Muscle layer of duodenum (tissue), 2 donors: Measurements from ENCODE around the gene UNC13A.

Experiments
- H3K27ac ChIP-seq: one replicate; pipeline ENCODE4 v1.7.0; 2013; ENCODE audit warnings: mild to moderate bottlenecking, low read length
- H3K27me3 ChIP-seq: one replicate; pipeline ENCODE4 v1.7.0; 2013; ENCODE audit warnings: low read depth, mild to moderate bottlenecking, control low read depth, low read length
- H3K36me3 ChIP-seq, 2 donors: one replicate each; pipeline ENCODE4 v1.7.0; 2013; ENCODE audit warnings: low read length in 2 of 2, control low read depth in 1 of 2, mild to moderate bottlenecking in 1 of 2; ENCODE audit not compliant: insufficient read depth in 2 of 2, control insufficient read depth in 1 of 2
- H3K4me1 ChIP-seq, 2 donors: one replicate each; pipeline ENCODE4 v1.7.0; 2013; ENCODE audit warnings: low read length in 2 of 2, mild to moderate bottlenecking in 2 of 2, control low read depth in 1 of 2, moderate library complexity in 1 of 2; ENCODE audit not compliant: insufficient read depth in 2 of 2, control insufficient read depth in 1 of 2
- H3K4me3 ChIP-seq, 2 donors: one replicate each; pipeline ENCODE4 v1.7.0; 2013; ENCODE audit warnings: low read length in 2 of 2, low read depth in 1 of 2, mild to moderate bottlenecking in 1 of 2
- H3K9me3 ChIP-seq, 2 donors: one replicate each; pipeline ENCODE4 v1.7.0; 2013; ENCODE audit warnings: low read length in 2 of 2, control low read depth in 1 of 2, mild to moderate bottlenecking in 1 of 2; ENCODE audit not compliant: control insufficient read depth in 1 of 2
- donor health status: healthy.

Gene UNC13A

DNA sequence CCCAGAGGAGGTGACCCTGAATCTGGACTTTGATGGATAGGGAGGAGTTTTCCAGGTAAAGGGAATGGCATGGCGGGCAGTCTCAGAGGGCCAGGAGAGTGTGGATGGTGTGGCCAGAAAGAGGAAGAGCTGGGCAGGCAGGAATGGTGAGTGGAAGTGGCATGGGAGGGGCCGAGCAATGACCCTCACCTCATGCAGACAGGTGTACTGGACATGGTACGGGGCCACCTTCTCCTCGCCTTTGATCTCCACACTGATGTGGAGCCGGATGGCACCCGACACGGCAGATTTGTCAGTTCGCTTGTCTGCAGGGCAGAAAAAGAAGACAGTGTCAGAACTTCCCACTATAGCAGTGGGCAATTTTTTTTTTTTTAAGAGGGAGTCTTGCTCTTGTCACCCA, 45.5 kb downstream of the UNC13A start:
- Histone ChIP-seq H3K4me1 (no peaks in the 10 kb centered on the region), H3K27ac (no peak overlapping the region), H3K27me3 (no peaks in the 10 kb centered on the region), H3K9me3 (no peaks in the 10 kb centered on the region), H3K36me3 (no peaks in the 10 kb centered on the region), H3K4me3 (no peak overlapping the region)

GRCh38 chr19:17641846-17642245, 46.3 kb downstream of the UNC13A start:
- H3K27me3 ChIP-seq, result no peaks in the 10 kb centered on the region
- H3K27ac ChIP-seq, result no peak overlapping the region
- no peak overlapping the region for H3K4me3 ChIP-seq
- H3K9me3 ChIP-seq, result no peaks in the 10 kb centered on the region
- H3K4me1 ChIP-seq, result no peaks in the 10 kb centered on the region
- H3K36me3 ChIP-seq, result no peaks in the 10 kb centered on the region

DNA sequence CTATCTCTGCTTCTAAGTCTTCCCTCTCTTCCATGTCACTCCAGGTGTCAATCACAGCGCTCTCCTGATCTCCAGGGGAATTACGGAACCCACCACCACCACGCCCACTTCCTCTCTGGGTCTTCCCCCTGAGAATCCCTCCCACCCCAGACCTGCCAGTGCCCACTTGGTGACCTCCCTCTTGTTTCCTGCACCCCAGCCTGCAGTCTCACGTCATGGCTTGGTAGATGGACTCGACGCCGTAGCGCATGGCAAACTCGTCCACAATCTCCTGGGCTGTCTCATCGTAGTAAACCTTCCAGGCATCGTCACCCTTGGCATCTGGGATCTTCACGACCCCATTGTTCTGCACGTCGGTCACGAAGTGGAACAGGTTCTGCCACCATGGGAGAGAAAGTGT, 47.0 kb downstream of the UNC13A start:
- Histone ChIP-seq H3K4me1 (no peaks in the 10 kb centered on the region), H3K4me3 (no peak overlapping the region), H3K27me3 (no peaks in the 10 kb centered on the region), H3K9me3 (no peaks in the 10 kb centered on the region), H3K27ac (no peak overlapping the region), H3K36me3 (no peaks in the 10 kb centered on the region)

GRCh38 chr19:17633700-17634099, 54.5 kb downstream of the UNC13A start:
- no peak overlapping the region for H3K27ac ChIP-seq
- no peaks in the 10 kb centered on the region for H3K27me3 ChIP-seq
- H3K36me3 ChIP-seq, result no peaks in the 10 kb centered on the region
- H3K9me3 ChIP-seq, result no peaks in the 10 kb centered on the region
- no peak overlapping the region for H3K4me3 ChIP-seq
- no peaks in the 10 kb centered on the region for H3K4me1 ChIP-seq

GRCh38 chr19:17632577-17632976, 55.6 kb downstream of the UNC13A start:
- H3K36me3 ChIP-seq, result no peaks in the 10 kb centered on the region
- no peak overlapping the region for H3K4me3 ChIP-seq
- H3K27me3 ChIP-seq, result no peaks in the 10 kb centered on the region
- H3K9me3 ChIP-seq, result no peaks in the 10 kb centered on the region
- H3K27ac ChIP-seq, result no peak overlapping the region
- no peaks in the 10 kb centered on the region for H3K4me1 ChIP-seq

DNA sequence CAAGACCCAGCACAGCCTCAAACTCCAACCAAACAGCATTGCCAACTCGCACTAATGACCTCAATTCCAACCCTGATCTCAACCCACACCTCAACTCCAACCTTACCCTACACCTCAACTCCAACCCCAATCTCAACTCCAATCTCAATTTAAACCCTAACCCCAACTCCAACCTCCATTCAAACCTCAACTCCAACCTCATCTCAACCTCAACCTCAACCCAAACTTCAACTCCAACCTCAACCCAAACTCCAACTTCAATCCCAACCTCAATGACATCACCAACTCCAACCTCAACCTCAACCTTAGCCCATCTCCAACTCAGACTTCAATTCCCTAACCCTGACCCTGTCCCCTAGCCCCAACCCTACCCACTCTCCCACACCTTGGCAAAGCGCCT, 58.4 kb downstream of the UNC13A start:
- H3K27ac ChIP-seq, result no peak overlapping the region
- H3K4me3 ChIP-seq, result no peak overlapping the region
- H3K27me3 ChIP-seq, result no peaks in the 10 kb centered on the region
- no peaks in the 10 kb centered on the region for H3K9me3 ChIP-seq
- H3K36me3 ChIP-seq, result no peaks in the 10 kb centered on the region
- no peaks in the 10 kb centered on the region for H3K4me1 ChIP-seq

DNA sequence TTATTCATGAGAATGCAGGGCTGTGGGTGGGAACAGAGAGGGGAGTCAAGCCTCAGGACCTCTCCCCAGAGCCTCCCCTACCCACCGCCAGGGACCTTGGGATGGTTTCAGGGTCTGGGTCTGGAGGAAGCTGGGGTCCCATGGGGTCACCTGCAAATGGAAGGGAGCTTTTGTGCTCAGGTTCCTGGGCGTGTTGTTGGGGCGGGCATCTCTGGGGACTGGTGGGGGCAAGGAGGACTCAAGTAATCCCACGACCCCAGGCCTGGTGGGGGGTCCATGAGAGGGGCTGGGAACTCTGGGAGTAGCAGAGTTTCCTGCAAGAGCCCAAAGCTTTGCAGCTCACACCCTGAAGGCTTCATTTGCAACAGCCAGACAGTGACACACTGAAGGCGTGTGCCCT, 60.2 kb downstream of the UNC13A start:
- Histone ChIP-seq H3K9me3 (peaks cover 0 to under 1% of the 10 kb centered on the region in 2 donors), H3K36me3 (no peaks in the 10 kb centered on the region), H3K27me3 (no peaks in the 10 kb centered on the region), H3K4me3 (no peak overlapping the region), H3K4me1 (no peaks in the 10 kb centered on the region), H3K27ac (no peak overlapping the region)

- no peaks in the 10 kb centered on the region for H3K4me1 ChIP-seq
- no peaks in the 10 kb centered on the region for H3K27me3 ChIP-seq
- H3K36me3 ChIP-seq, result no peaks in the 10 kb centered on the region
- H3K27ac ChIP-seq, result no peak overlapping the region
- peaks cover 0 to 9% of the 10 kb centered on the region in 2 donors for H3K9me3 ChIP-seq
- H3K4me3 ChIP-seq, result no peak overlapping the region
Observed at GRCh38 chr19:17627161-17627560, 61.0 kb downstream of the UNC13A start.

DNA sequence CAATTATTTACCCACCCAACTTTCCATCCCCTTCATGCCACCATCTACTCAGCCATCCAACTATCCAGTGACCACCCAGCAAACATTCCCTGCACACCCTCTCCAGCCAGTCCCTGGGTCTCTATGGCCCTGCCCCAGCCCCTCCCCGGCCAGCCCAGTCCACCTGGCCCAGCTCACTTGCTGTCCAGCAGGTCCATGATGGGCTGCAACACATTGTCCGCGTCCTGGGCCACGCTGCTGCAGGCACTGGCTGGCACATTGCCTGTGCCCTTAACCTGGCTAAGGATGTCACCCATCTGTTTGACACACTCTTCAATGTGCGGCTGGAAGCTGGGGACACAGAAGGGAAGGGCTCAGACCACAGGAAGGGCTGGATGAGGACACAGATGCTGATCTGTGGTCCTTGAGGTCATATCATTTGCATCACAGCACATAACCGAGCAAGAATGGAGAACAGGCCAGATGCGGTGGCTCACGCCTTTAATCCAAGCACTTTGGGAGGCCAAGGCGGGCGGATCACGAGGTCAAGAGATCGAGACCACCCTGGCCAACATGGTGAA, 61.6 kb downstream of the UNC13A start:
- no peak overlapping the region for H3K27ac ChIP-seq
- no peaks in the 10 kb centered on the region for H3K4me1 ChIP-seq
- H3K27me3 ChIP-seq, result no peaks in the 10 kb centered on the region
- H3K36me3 ChIP-seq, result no peaks in the 10 kb centered on the region
- peaks cover 0 to 15% of the 10 kb centered on the region in 2 donors for H3K9me3 ChIP-seq
- H3K4me3 ChIP-seq, result no peak overlapping the region

- peaks cover 0 to 20% of the 10 kb centered on the region in 2 donors for H3K9me3 ChIP-seq
- H3K36me3 ChIP-seq, result no peaks in the 10 kb centered on the region
- H3K27ac ChIP-seq, result no peak overlapping the region
- no peaks in the 10 kb centered on the region for H3K27me3 ChIP-seq
- H3K4me1 ChIP-seq, result no peaks in the 10 kb centered on the region
- no peak overlapping the region for H3K4me3 ChIP-seq
Observed at GRCh38 chr19:17625980-17626379, 62.2 kb downstream of the UNC13A start.

DNA sequence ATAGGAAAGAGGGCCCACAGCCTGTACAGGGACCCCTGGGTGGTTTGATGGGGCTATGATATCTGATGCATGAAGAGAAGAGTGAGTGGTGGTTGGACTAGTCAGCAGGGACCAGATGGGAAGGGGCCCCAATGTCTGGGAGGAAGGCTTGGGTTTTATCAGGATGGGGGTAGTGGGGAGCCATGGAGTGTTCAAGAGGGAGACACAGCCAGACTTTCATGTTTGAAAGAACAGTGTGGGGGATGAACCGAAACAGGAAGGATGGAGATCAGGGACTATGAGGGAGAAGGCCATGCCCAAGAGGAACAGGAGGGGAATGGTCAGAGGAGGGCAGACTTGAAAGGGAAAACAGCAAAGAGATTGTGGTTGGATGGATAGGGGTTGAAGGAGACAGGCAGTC, 63.1 kb downstream of the UNC13A start:
- Histone ChIP-seq H3K36me3 (no peaks in the 10 kb centered on the region), H3K9me3 (peaks cover 0 to 20% of the 10 kb centered on the region in 2 donors), H3K27ac (no peak overlapping the region), H3K4me1 (no peaks in the 10 kb centered on the region), H3K4me3 (no peak overlapping the region), H3K27me3 (no peaks in the 10 kb centered on the region)

DNA sequence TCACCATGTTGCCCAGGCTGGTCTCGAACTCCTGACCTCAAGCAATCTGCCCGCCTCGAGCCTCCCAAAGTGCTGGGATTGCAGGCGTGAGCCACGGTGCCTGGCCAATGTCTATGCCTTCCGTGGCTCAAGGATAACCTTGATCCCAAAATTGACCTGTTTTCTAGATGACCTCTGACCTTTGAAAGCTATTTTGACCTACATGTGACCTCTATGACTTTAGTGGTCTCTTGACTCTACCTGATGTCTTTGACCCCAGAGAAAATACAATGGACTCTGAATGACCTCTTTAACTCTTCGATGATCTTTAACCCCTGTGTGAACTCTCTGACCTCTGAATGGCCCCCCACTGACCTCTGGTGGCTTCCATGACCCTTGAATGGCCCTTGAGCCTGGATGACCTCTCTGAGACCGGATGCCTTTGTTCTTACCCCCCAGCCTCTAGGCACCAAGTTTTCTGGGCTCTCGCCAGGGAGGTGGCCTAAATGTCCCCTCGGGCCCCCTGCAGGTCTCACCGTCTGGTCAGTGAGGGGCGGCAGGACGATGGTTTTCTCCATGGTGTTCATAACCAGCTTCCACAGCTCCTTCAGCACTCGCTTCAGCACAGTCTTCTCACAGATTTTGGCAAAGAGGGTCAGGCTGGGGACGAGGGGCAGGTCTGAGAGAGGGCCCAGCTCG, 63.7 kb downstream of the UNC13A start:
- H3K4me3 ChIP-seq, result no peak overlapping the region
- H3K9me3 ChIP-seq, result peaks cover 0 to 20% of the 10 kb centered on the region in 2 donors
- no peaks in the 10 kb centered on the region for H3K4me1 ChIP-seq
- H3K27ac ChIP-seq, result no peak overlapping the region
- no peaks in the 10 kb centered on the region for H3K36me3 ChIP-seq
- H3K27me3 ChIP-seq, result no peaks in the 10 kb centered on the region
